ENCODE results near the gene MAPK10.

MAPK10 gene

GRCh38 chr4:85952528-85952927, 407.3 kb downstream of the MAPK10 start (continued):
- no peak for TF ChIP-seq ZNF148 (tag by site-specific recombination; IDR thresholded peaks at IDR 0.05; ENCODE audit: borderline replicate concordance)
- no peak for TF ChIP-seq ZNF560 (tag by site-specific recombination; IDR thresholded peaks at IDR 0.05; ENCODE audit: borderline replicate concordance)
- TF ChIP-seq HOXD13 (CRISPR knock-in tag; IDR thresholded peaks at IDR 0.05; ENCODE audit: borderline replicate concordance), result no peak
- TF ChIP-seq AEBP2 (tag by site-specific recombination; IDR thresholded peaks at IDR 0.05; ENCODE audit: borderline replicate concordance), result no peak
- TF ChIP-seq ZFP3 (tag by site-specific recombination; IDR thresholded peaks at IDR 0.05; ENCODE audit: low read depth), result no peak

GRCh38 chr4:85951099-85951498, 408.8 kb downstream of the MAPK10 start:
- Histone ChIP-seq H3K9me3 (ENCODE audit: control insufficient read depth, insufficient read depth, low read depth, low read length) (no peaks in the 10 kb centered on the region), H3K4me1 (ENCODE audit: control insufficient read depth, insufficient read depth, low read length) (no peaks in the 10 kb centered on the region), H3K27ac (ENCODE audit: extremely low read depth, low read depth, low read length) (no peak overlapping the region), H3K4me3 (ENCODE audit: low read depth, low read length) (no peak overlapping the region), H3K36me3 (ENCODE audit: control insufficient read depth in 2 of 2, insufficient read depth in 1 of 2, low read length in 2 of 2) (no peaks in the 10 kb centered on the region)
- ChIA-PET POLR2A (no interaction called here), CTCF (interaction anchor here (0.6 kb wide), 1 partner anchor 402 kb away, joined by 3 read pairs; no protein-coding TSS in a partner anchor)
- TF ChIP-seq ZNF776 (tag by site-specific recombination; IDR thresholded peaks at IDR 0.05; ENCODE audit: borderline replicate concordance) (no peak), ZNF596 (tag by site-specific recombination; IDR thresholded peaks at IDR 0.05) (no peak), WT1 (tag by site-specific recombination; IDR thresholded peaks at IDR 0.05) (no peak), ZBTB6 (tag by site-specific recombination; IDR thresholded peaks at IDR 0.05) (no peak), ZBTB26 (tag by site-specific recombination; optimal IDR thresholded peaks at IDR 0.05) (no peak), ZNF274 (IDR thresholded peaks at IDR 0.05; ENCODE audit: low read length) (no peak), ZNF274 (tag by site-specific recombination; IDR thresholded peaks at IDR 0.05; ENCODE audit: borderline replicate concordance) (no peak), ZNF2 (tag by site-specific recombination; IDR thresholded peaks at IDR 0.05) (no peak), BCL11B (tag by site-specific recombination; IDR thresholded peaks at IDR 0.05; ENCODE audit: low read depth) (no peak), HIC1 (tag by site-specific recombination; IDR thresholded peaks at IDR 0.05) (no peak), ZBTB7A (tag by site-specific recombination; IDR thresholded peaks at IDR 0.05; ENCODE audit: low read depth) (no peak), ZFP37 (tag by site-specific recombination; IDR thresholded peaks at IDR 0.05) (no peak), ZNF624 (tag by site-specific recombination; IDR thresholded peaks at IDR 0.05) (no peak), ZNF692 (tag by site-specific recombination; IDR thresholded peaks at IDR 0.05) (no peak), ZNF239 (tag by site-specific recombination; IDR thresholded peaks at IDR 0.05) (no peak), ZNF211 (tag by site-specific recombination; IDR thresholded peaks at IDR 0.05; ENCODE audit: low read depth) (no peak), ZEB2 (tag by site-specific recombination; IDR thresholded peaks at IDR 0.05) (no peak), ZBTB49 (tag by site-specific recombination; IDR thresholded peaks at IDR 0.05; ENCODE audit: low read depth) (no peak), ZNF416 (tag by site-specific recombination; IDR thresholded peaks at IDR 0.05) (no peak)

Measured in HEK293 (cell line).